Subcutaneous adipose tissue (tissue), 4 donors: Measurements from ENCODE around the gene BTBD6. TPM values are rescaled to one million over a fixed set of nuclear protein-coding genes. Genes with fewer than 3 reads are reported as not detected.

Experiments used
- CTCF ChIP-seq: fragments of 450-650 bp; IDR thresholded peaks from one replicate; pipeline ENCODE4 v1.5.1; 2016; ENCODE audit warnings: low read depth, mild to moderate bottlenecking, control low read depth, antibody characterized with exemption, moderate library complexity
- total RNA-seq, 4 donors: library from RNA; depleted of rRNA; stranded (reverse); fragments of >200 nt; gene quantifications; one replicate each; pipeline ENCODE4 v1.1.0, GENCODE V29; 2016

BTBD6 gene
- total RNA-seq, 4 donors from 2014 or later: 55.4 to 229 (median 79.0) TPM

GRCh38 chr14:105274637-105275036 lies 26.3 kb downstream of the BTBD6 start:
- TF ChIP-seq CTCF: no peak

- TF ChIP-seq CTCF: no peak
Measured at GRCh38 chr14:105275267-105275946, 27.1 kb downstream of the BTBD6 start.

GRCh38 chr14:105279642-105280361 lies 31.5 kb downstream of the BTBD6 start:
- no peak for TF ChIP-seq CTCF

DNA sequence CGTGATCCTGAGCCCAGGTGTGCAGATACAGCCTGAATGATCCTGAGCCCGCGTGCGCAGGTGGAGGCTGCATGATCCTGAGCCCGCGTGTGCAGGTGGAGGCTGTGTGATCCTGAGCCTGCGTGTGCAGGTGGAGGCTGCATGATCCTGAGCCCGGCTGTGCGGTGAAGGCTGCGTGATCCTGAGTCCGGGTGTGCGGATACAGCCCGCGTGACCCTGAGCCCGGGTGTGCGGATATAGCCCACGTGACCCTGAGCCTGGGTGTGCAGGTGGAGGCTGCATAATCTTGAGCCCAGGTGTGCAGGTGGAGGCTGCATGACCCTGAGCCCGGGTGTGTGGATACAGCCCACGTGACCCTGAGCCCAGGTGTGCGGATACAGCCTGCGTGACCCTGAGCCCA lies 32.2 kb downstream of the BTBD6 start:
- no peak for TF ChIP-seq CTCF

DNA sequence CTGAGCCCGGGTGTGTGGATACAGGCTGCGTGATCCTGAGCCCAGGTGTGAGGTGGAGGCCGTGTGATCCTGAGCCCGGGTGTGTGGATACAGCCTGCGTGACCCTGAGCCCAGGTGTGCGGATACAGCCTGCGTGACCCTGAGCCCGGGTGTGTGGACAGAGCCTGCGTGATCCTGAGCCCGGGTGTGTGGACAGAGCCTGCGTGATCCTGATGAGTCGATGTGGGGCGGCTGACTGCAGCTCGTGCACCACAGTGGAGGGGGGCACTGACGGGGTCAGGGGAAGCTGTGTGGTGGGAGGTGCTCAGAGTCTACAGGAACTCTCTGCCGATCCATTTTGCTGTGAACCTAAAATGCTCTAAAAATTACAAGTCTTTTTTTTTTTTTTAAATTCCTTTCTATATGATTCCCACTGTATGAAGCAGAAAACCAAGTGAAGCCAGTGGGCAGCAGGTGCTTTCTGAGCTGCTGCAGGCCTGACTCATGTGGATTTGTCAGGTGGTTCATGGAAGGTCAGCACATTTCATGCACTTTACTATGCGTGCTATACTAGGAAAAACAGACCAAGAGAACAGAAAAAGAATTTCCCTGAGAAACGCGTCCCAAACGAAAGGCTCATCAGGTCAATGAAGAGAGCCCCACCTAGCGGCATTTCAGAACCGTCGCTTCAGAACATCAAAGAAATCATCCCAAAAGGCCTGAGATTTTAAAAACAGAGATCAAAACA lies 33.2 kb downstream of the BTBD6 start:
- TF ChIP-seq CTCF: no peak

DNA sequence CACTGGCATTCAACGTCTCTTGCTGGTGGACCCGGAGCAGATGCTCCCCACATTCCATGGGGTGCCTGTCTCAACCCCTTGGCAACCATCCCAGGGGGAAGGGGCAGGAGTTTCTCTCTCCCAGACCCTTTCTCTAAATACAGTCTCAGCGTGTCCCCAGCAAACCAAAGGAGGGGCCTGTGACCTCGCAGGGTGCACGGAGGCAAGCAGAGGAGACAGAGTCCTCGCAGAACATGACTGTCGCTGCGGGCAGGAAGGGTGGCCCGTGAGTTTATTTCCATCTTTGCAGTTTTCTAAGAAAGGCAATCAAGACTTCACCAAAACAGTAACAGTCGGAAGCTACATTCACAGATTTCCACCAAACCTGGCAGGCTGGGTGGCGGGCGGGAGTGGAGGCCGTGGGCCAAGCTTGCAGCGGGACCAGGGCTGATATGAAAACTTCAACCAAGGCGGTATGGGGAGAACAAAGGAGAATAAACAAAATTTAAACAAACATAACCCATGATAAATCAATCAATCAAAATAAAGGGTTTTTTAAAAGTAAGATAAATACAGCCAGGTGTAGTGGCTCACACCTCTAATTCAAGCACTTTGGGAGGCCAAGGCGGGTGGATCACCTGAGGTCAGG lies 33.9 kb downstream of the BTBD6 start:
- TF ChIP-seq CTCF: no peak

- TF ChIP-seq CTCF: no peak
Measured at GRCh38 chr14:105283028-105283427, 34.7 kb downstream of the BTBD6 start.
